Uterus (tissue), 2 donors: Measurements from ENCODE around the gene PBX1.

Experiments
- POLR2A ChIP-seq, 2 donors: fragments of 450-650 bp; IDR thresholded peaks; one replicate each; pipeline ENCODE4 v1.6.1; 2016; ENCODE audit warnings: antibody characterized with exemption in 2 of 2, mild to moderate bottlenecking in 1 of 2, moderate library complexity in 1 of 2
- TF ChIP-seq, protein P1 (sequence below), 4 experiments: fragments of 200-600 bp in 2 of 4; fragments of 450-650 bp in 2 of 4; sonication (generic) in 2 of 4; IDR thresholded peaks; one replicate each; pipeline ENCODE4 v1.5.1; 2016 to 2019; ENCODE audit warnings: antibody characterized with exemption in 4 of 4, mild to moderate bottlenecking in 2 of 4, moderate library complexity in 1 of 4

DNA sequence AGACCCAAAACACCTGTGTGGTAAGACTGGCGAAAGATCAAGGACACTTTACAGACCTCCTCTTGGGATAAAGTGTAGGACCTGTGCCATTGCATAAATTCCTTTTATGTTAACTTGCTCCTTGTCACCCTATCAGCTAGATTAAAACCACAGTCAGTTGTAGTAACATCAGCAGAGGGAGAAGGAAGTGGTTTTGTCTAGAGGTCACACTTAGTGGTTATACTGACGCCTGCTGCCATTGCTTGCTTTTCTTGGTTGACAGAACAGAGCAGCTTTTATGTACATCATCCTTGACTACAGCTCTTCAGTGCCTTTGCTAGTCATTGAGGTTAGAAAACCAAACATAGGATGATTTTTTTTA, 101.4 kb downstream of the PBX1 start:
- TF ChIP-seq, protein P1, sequence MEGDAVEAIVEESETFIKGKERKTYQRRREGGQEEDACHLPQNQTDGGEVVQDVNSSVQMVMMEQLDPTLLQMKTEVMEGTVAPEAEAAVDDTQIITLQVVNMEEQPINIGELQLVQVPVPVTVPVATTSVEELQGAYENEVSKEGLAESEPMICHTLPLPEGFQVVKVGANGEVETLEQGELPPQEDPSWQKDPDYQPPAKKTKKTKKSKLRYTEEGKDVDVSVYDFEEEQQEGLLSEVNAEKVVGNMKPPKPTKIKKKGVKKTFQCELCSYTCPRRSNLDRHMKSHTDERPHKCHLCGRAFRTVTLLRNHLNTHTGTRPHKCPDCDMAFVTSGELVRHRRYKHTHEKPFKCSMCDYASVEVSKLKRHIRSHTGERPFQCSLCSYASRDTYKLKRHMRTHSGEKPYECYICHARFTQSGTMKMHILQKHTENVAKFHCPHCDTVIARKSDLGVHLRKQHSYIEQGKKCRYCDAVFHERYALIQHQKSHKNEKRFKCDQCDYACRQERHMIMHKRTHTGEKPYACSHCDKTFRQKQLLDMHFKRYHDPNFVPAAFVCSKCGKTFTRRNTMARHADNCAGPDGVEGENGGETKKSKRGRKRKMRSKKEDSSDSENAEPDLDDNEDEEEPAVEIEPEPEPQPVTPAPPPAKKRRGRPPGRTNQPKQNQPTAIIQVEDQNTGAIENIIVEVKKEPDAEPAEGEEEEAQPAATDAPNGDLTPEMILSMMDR (IDR thresholded peaks at IDR 0.05) = no peak
- no peak for TF ChIP-seq POLR2A (IDR thresholded peaks at IDR 0.05)
